CD1c-positive myeloid dendritic cell (primary cell): ENCODE data around the gene SRCAP.
"Not testable (repeated sequence)": the region's sequence is repeated elsewhere in the genome, so short reads cannot be mapped to it uniquely, and the experiment has no call there.

Experiments used
- DNase-seq: peaks from one replicate; pipeline ENCODE4 v3.0.0-alpha.2; 2016; ENCODE audit errors: extremely low spot score

The SRCAP gene

GRCh38 chr16:30663820-30664219 is 35.2 kb upstream of the SRCAP start:
- no peak for DNase-seq

DNA sequence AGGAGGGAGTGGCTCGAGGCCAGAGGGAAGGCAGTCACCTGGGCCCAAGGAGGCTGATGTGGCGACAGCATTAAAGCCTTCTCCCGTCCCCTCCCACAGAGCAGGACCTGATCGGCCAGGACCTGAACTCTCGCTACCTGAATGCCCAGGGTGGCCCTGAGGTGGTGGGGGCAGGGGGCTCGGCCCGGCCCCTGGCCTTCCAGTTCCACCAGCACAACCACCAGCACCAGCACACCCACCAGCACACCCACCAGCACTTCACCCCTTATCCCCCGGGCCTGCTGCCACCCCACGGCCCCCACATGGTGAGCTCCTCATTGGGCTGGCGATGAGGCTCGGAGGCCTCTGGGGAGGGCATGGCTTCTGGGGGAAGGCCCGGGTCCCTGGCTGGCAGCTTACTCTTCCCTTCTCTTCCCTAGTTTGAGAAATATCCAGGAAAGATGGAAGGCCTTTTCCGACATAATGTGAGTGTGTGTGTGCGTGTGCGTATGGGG is 34.3 kb upstream of the SRCAP start:
- no peak for DNase-seq

DNA sequence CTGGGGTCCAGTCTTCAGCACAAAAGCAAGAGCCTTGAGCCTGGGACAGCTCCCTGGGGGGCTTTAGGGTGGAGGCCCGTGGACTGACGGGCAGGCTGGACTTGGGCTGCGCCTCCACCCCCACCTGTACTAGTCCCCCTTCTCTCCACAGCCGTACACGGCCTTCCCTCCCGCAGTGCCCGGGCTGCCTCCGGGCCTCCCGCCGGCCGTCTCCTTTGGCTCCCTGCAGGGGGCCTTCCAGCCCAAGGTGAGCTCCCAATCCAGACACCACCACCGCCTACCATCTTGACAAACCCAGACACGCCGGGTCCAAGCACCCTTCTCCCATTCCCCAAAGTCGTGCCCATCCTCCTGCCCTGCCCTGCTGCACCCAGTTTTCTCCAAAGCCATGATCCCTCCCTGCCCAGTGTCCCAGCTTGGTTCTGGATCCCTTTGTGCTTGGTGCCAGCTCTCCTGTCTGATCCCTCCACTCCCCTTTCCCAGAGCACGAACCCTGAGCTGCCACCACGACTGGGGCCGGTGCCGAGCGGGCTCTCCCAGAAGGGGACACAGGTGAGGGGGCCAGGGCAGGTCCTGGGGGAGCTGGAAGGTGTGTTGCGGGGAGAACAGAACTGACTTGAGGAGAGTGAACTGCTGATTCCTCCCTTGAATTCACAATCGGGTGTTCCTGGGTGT is 33.7 kb upstream of the SRCAP start:
- DNase-seq = no peak

GRCh38 chr16:30665830-30666190 is 33.2 kb upstream of the SRCAP start:
- no peak for DNase-seq

GRCh38 chr16:30666681-30667080 is 32.3 kb upstream of the SRCAP start:
- no peak for DNase-seq

DNA sequence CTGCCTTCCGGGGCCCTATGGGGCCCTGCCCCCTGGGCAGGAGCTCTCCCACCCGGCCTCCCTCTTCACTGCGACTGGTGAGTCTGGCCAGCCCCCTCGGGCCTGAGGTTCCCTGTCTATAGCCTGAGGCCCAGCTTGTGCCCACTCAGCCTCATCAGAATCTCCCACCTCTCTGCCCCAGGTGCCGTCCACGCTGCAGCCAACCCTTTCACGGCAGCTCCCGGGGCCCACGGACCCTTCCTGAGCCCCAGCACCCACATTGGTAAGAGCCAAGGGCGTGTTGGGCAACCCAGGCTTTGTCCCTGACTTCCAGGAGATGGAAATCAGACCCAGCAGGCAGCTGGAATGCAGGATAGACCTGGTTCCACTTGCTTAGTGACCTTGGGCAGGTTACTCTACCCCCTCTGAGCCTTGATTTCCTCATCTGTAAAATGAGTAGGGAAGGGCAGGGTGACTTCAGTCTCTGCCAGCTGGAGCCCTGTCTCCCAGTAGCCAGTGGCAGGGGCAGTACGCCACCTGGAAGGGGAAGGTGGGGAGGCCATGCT is 31.5 kb upstream of the SRCAP start:
- DNase-seq = no peak

- no peak for DNase-seq
Measured at GRCh38 chr16:30668393-30668792, 30.6 kb upstream of the SRCAP start.

- no peak for DNase-seq
Measured at GRCh38 chr16:30669026-30669902, 29.7 kb upstream of the SRCAP start.

- DNase-seq = no peak
Measured at GRCh38 chr16:30669903-30670824, 28.8 kb upstream of the SRCAP start.

DNA sequence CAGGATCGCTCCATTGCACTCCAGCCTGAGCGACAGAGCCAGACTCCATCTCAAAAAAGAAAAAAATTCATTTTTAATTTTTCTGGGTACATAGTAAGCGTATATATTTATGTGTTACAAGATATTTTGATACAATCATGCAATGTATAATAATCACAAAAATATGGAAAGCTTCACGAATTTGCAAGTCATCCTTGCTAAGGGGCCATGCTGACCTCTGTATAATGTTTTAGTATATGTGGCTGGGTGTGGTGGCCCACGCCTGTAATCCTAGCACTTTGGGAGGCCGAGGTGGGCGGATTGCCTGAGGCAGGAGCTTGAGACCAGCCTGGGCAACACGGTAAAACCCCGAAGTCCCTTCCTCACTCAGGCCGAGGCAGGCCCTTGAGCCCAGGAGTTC is 23.8 kb upstream of the SRCAP start:
- no peak for DNase-seq

- DNase-seq = no peak
Measured at GRCh38 chr16:30677931-30678585, 20.9 kb upstream of the SRCAP start.

DNA sequence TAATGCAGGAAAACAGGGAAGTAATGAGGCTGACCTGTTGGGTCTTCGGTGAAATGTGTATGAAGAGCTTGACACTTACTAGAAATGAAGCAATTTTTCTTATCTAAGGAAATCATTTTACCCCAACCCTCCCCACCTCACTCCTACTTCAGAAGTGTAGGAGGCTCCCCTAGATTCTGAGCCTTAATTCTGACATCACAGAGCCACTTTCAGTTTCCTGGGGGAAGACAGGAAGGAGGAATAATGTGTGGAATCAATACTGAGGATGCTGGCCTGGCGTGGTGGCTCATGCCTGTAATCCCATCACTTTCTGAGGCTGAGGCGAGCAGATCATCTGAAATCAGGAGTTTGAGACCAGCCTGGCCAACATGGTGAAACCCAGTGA is 20.4 kb upstream of the SRCAP start:
- no peak for DNase-seq

GRCh38 chr16:30680326-30680725 is 18.6 kb upstream of the SRCAP start:
- DNase-seq = no peak

- DNase-seq = no peak
Measured at GRCh38 chr16:30688701-30689100, 10.3 kb upstream of the SRCAP start.

DNA sequence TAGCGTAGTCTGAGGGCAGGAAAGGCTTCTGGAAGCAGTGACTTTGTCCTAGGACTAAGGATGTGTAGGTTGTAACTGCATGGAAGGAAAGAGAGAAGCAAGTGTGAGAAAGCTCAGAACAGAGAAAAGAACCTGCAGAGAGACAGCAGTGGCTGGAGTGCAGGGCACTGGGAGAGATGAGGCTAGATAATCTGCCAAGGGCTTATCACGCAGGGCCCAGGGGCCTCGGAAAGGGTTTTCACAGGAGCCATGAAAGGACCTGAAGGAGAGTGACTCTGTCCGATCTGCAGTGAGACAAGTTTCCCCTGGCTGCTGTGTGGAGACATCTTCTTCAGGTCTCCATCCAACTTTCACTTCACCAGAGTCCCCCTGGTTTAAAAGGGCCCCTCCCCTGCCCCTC is 7.1 kb upstream of the SRCAP start:
- DNase-seq = no peak

- DNase-seq = peak; percentile 30
Measured at GRCh38 chr16:30692396-30693064, 6.4 kb upstream of the SRCAP start.

- DNase-seq = no peak
Measured at GRCh38 chr16:30694926-30695693, 3.9 kb upstream of the SRCAP start.

- DNase-seq = not testable (repeated sequence)
Measured at GRCh38 chr16:30696646-30697045, 2.3 kb upstream of the SRCAP start.

DNA sequence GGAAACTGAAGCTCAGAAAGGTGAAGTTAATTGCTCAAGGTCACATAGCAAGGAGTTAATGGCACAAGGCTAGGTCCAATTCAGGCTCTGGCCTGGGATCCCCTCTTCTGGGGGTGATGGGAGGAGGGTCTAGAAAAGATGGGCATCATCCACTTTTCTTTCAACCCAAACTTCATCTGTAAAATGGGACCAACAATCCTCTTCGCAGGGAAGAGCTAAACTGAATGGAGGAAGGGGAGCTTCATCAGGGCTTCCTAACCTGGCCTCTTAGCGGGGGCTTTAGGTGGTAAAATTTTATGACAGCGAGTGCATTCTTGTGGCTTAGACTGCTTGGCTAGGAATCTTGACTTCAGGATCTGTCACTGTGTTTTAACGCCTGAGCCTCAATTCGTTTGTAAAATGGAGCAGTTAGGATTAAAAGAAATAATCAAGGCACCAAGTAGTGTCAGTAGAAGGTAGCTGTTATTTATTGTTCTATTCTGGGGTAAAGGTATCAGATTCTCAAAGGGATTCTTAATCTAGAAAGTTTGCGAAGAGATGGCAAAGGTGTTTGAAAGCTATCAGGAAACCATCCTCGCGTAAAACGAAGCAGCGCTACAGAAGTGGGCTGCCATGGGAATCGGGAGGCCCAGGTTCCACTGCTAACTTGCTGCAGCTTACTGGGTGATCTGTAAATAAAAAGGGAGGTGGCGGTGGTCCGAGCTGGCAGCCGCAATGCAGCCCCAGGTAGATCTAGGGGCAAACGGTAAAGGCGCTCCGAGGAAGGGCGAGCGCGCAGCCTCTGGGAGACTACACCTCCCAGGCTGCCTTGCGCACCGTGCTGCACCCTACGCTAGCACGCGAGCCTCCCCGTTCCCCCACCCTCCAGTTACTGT is 1.5 kb upstream of the SRCAP start:
- DNase-seq = no peak
